Heart right ventricle (tissue), 16 donors: ENCODE measurements around the gene IFNA6. TPM values are rescaled to one million over a fixed set of nuclear protein-coding genes. Genes with fewer than 3 reads are reported as not detected.

Source experiments
- ATAC-seq, 8 donors: fragments of 200-7000 bp; cut with Tn5 transposase; one replicate each; pipeline ENCODE4 v1.9.1; 2020; ENCODE audit warnings: mild to moderate bottlenecking in 8 of 8, moderate library complexity in 8 of 8, moderate number of reproducible peaks in 1 of 8
- DNase-seq, 2 donors: peaks; one replicate each; pipeline ENCODE4 v3.0.0-alpha.2; 2020
- H3K27ac ChIP-seq, 10 donors: fragments of 200-600 bp; sonication (generic) in 2 of 10; one replicate each; pipeline versions ENCODE4 v1.5.0 to v1.8.0; 2020 to 2022; ENCODE audit warnings: mild to moderate bottlenecking in 3 of 10
- H3K27me3 ChIP-seq, 7 donors: fragments of 200-600 bp; one replicate each; pipeline ENCODE4 v1.8.0; 2021 to 2022; ENCODE audit warnings: mild to moderate bottlenecking in 2 of 7
- H3K36me3 ChIP-seq, 9 donors: fragments of 200-600 bp; sonication (generic) in 1 of 9; one replicate each; pipeline versions ENCODE4 v1.5.0 to v1.8.0; 2020 to 2022; ENCODE audit warnings: mild to moderate bottlenecking in 2 of 9
- H3K4me1 ChIP-seq, 9 donors: fragments of 200-600 bp; sonication (generic) in 1 of 9; one replicate each; pipeline versions ENCODE4 v1.5.0 to v1.8.0; 2020 to 2022; ENCODE audit warnings: mild to moderate bottlenecking in 4 of 9
- H3K4me3 ChIP-seq, 10 donors: fragments of 200-600 bp; sonication (generic) in 2 of 10; one replicate each; pipeline versions ENCODE4 v1.5.0 to v1.8.0; 2020 to 2022; ENCODE audit warnings: mild to moderate bottlenecking in 7 of 10, moderate library complexity in 2 of 10
- H3K9me3 ChIP-seq, 11 donors: fragments of 200-600 bp in 10 of 11; sonication (generic) in 2 of 11; one replicate each; pipeline versions ENCODE4 v1.5.0 to v1.8.0; 2013 to 2022; ENCODE audit warnings: mild to moderate bottlenecking in 2 of 11, control low read depth in 1 of 11, moderate library complexity in 1 of 11
- WGBS, 2 donors: extraction: QIAGEN DNeasy Blood & Tissue Kit; methylation state at CpG; one replicate each; pipeline ENCODE4 v1.1.7; 2013; ENCODE audit warnings: inconsistent platforms in 1 of 2; 5-methylcytosine and 5-hydroxymethylcytosine counted together
- intact Hi-C, 10 donors: fragments of 100-400 bp; cut with DNase I; formaldehyde crosslinking; loops; one replicate each; pipeline versions ENCODE4 v1.11.1 to v1.14.2; 2022
- polyA plus RNA-seq, 2 donors: library from polyadenylated mRNA; stranded (reverse); fragments of 200-250 nt; gene quantifications; one replicate each; pipeline ENCODE4 v1.2.3, GENCODE V29; 2013
- total RNA-seq, 10 donors: library from RNA; stranded (reverse); fragmentation: NEBNext Ultra II Directional in 3 of 10; extraction: Animal tissue kit (Norgen Biotek cat#: 25700) in 3 of 10; gene quantifications; one replicate each; pipeline versions ENCODE4 v1.2.1 to v1.2.4, GENCODE V29; 2021 to 2023
- TF ChIP-seq, protein P1 (sequence below), 9 donors: fragments of 200-600 bp; sonication (generic) in 2 of 9; IDR thresholded peaks; one replicate each; pipeline versions ENCODE4 v1.5.0 to v1.8.0; 2021 to 2022; ENCODE audit warnings: antibody characterized with exemption in 9 of 9, mild to moderate bottlenecking in 5 of 9, moderate library complexity in 1 of 9
- donor health status: Arrhythmogenic right ventricular cardiomyopathy.
- donor health status: ischemic (EF 13 %, LVEDD 7.1; RV severe dilation, severe dysfunction).
- donor health status: healthy with polysubstance abuse.
- donor health status: DM: no; HTN: yes; CAD: no.
- donor health status: DM: no; HTN: no; CAD: no.
- donor health status: ischemic (EF 25% LVEDD 6.9; RV normal size, moderate dysfunction).
- donor health status: ischemic (EF 25% LVEDD 5.7; RV mildly dilated, moderate dysfunction).
- donor health status: healthy.
- donor health status: DM: yes; HTN: yes; CAD: no.
- donor health status: Ischemic cardiomyopathy.
- donor health status: ischemic (EF 35%, LVEDD 5.7; RV mildly dilated, moderate dysfunction).
- donor health status: nonischemic (EF 11% LVEDD 7.7; RV severe dilation, severe dysfunction).
- donor health status: DM: yes; HTN: yes; CAD: no.
- donor health status: PGD.
- donor health status: ischemic (EF 29% LVEDD 5.4; RV normal size, mild dysfunction).
- donor health status: nonischemic (EF 23%, LVEDD 6.1; RV moderate dilation, normal function).

IFNA6 gene
- total and polyA plus RNA-seq, 12 donors = not detected

DNA sequence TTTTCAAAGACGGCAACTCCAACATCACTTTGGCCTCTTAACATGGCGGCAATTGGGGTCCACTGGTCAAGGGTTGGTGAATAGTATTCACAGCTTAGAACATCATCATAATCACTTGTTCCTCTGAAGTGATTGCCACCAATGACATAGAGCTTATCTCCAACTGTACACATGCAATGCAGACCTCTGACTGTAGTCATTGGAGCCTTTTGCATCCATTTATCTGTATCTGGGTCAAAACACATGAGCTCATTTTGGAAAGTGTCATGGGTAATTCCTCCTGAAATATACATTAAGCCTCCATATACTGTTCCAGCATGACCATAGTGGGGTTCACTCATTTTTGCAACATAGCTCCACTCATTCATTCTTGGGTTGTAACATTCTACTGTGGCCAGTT, 17.5 kb downstream of the IFNA6 start:
- Histone ChIP-seq H3K36me3 (peaks cover 0 to 38% (median 0%) of the 10 kb centered on the region in 9 donors), H3K27ac (no peak overlapping the region), H3K4me1 (peaks cover 6 to 69% (median 58%) of the 10 kb centered on the region in 9 donors), H3K27me3 (no peaks in the 10 kb centered on the region), H3K4me3 (peak overlapping the region in 5 of 10 donors; percentile 77 to 93 (median 86)), H3K9me3 (no peaks in the 10 kb centered on the region)
- TF ChIP-seq, protein P1, sequence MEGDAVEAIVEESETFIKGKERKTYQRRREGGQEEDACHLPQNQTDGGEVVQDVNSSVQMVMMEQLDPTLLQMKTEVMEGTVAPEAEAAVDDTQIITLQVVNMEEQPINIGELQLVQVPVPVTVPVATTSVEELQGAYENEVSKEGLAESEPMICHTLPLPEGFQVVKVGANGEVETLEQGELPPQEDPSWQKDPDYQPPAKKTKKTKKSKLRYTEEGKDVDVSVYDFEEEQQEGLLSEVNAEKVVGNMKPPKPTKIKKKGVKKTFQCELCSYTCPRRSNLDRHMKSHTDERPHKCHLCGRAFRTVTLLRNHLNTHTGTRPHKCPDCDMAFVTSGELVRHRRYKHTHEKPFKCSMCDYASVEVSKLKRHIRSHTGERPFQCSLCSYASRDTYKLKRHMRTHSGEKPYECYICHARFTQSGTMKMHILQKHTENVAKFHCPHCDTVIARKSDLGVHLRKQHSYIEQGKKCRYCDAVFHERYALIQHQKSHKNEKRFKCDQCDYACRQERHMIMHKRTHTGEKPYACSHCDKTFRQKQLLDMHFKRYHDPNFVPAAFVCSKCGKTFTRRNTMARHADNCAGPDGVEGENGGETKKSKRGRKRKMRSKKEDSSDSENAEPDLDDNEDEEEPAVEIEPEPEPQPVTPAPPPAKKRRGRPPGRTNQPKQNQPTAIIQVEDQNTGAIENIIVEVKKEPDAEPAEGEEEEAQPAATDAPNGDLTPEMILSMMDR (IDR thresholded peaks at IDR 0.05) = no peak
- ATAC-seq (no peak), DNase-seq (no peak)
- intact Hi-C loops = loop anchor here in 4 of 10 donors (5.0 kb wide), 2 partner anchors 59 to 469 kb away; partner anchors contain the start of gene MTAP (in 3 of the 4)
- WGBS, 2 donors = 96 to 98% methylated on average over 2 of the region's 2 CpGs

GRCh38 chr9:21331676-21332402, 18.8 kb downstream of the IFNA6 start:
- Histone ChIP-seq H3K36me3 (peaks cover 0 to 38% (median 0%) of the 10 kb centered on the region in 9 donors), H3K4me3 (peak overlapping the region in 3 of 10 donors; percentile 0 to 6 (median 1)), H3K4me1 (peaks cover 6 to 80% (median 68%) of the 10 kb centered on the region in 9 donors), H3K27me3 (no peaks in the 10 kb centered on the region), H3K9me3 (no peaks in the 10 kb centered on the region), H3K27ac (no peak overlapping the region)
- intact Hi-C loops = loop anchor here in 4 of 10 donors (5.0 kb wide), 2 partner anchors 60 to 470 kb away; partner anchors contain the start of gene MTAP (in 3 of the 4)
- ATAC-seq (no peak), DNase-seq (no peak)
- TF ChIP-seq, protein P1 (IDR thresholded peaks at IDR 0.05) = no peak
- 36 to 41% methylated on average over 5 of the region's 5 CpGs for WGBS, 2 donors

DNA sequence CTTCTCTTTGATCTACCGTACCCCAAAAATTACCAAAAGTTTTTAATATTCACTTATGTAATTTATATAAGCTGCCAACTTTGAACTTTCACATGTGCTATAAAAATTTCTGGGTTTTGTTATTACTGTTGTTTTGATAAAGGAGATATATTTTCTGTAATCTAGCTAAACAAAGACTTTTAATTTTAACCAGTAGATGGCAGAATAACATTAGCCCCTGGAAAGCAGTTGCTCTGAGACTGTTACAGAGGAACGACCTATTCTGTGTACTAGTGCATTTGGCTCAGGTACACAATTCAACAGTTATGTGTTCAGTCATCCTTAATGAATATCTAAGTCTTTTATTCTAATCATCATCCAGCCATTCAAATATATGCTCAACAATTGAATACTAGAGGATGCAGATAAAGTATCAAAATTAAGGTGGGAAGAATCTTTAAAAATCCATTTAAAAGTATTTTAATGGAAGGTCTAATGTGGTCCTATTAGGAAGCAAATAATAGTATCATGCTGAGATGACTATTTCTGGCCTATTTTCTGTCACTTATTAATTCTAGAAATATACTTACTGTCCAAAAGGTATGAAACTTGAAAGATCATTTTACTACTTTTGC, 24.1 kb downstream of the IFNA6 start:
- WGBS, 2 donors = 38 to 41% methylated on average over 2 of the region's 2 CpGs
- DNase-seq (no peak), ATAC-seq (peak in 7 of 8 donors; percentile 52 to 78 (median 72))
- intact Hi-C loops = loop anchor here in 7 of 10 donors (2.0 to 10.0 kb wide), 6 partner anchors 66 to 468 kb away; no protein-coding TSS in a partner anchor
- Histone ChIP-seq H3K27me3 (no peaks in the 10 kb centered on the region), H3K36me3 (peaks cover 0 to 62% (median 11%) of the 10 kb centered on the region in 9 donors), H3K4me1 (peaks cover 0 to 53% (median 37%) of the 10 kb centered on the region in 9 donors), H3K4me3 (no peak overlapping the region), H3K9me3 (no peaks in the 10 kb centered on the region), H3K27ac (no peak overlapping the region)
- TF ChIP-seq, protein P1 (IDR thresholded peaks at IDR 0.05) = peak; percentile 33 to 88 (median 74)

GRCh38 chr9:21324047-21324446, 26.6 kb downstream of the IFNA6 start:
- H3K4me1 ChIP-seq = peaks cover 0 to 39% (median 13%) of the 10 kb centered on the region in 9 donors
- no peak overlapping the region for H3K27ac ChIP-seq
- H3K4me3 ChIP-seq = no peak overlapping the region
- H3K9me3 ChIP-seq = no peaks in the 10 kb centered on the region
- peaks cover 0 to 60% (median 11%) of the 10 kb centered on the region in 9 donors for H3K36me3 ChIP-seq
- TF ChIP-seq, protein P1 (IDR thresholded peaks at IDR 0.05) = no peak
- intact Hi-C loops = loop anchor here in 6 of 10 donors (5.0 to 10.0 kb wide), 3 partner anchors 73 to 471 kb away; no protein-coding TSS in a partner anchor
- no peak for DNase-seq
- WGBS, 2 donors = 78% methylated on average over 4 of the region's 4 CpGs
- H3K27me3 ChIP-seq = no peaks in the 10 kb centered on the region
- peak in 1 of 8 donors; percentile 63 for ATAC-seq
